DOHH2 (cell line): ENCODE measurements around the gene PGBD5.

ENCODE experiments used
- H3F3A ChIP-seq: fragments of 200-600 bp; sonication (generic), shearing (Covaris generic); 2 replicates; pipeline ENCODE4 v1.6.0; 2016; ENCODE audit warnings: antibody characterized with exemption, mild to moderate bottlenecking; ENCODE audit not compliant: control insufficient read depth, insufficient read depth
- H3K27ac ChIP-seq: fragments of 200-600 bp; sonication (generic); 2 replicates; pipeline ENCODE4 v1.5.1; 2014; ENCODE audit warnings: low read depth, mild to moderate bottlenecking, low read length, moderate library complexity
- H3K27me3 ChIP-seq: fragments of 200-600 bp; sonication (generic); 2 replicates; pipeline ENCODE4 v1.6.1; 2014; ENCODE audit warnings: mild to moderate bottlenecking, low read length, mixed read lengths; ENCODE audit not compliant: control insufficient read depth
- H3K36me3 ChIP-seq: fragments of 200-600 bp; sonication (generic); 2 replicates; pipeline ENCODE4 v1.6.1; 2014; ENCODE audit warnings: mild to moderate bottlenecking, low read length, moderate library complexity, mixed read lengths; ENCODE audit not compliant: control insufficient read depth
- H3K4me1 ChIP-seq: fragments of 200-600 bp; sonication (generic); 2 replicates; pipeline ENCODE4 v1.6.1; 2014; ENCODE audit warnings: mild to moderate bottlenecking, low read length, mixed read lengths; ENCODE audit not compliant: control insufficient read depth
- H3K4me2 ChIP-seq: fragments of 200-600 bp; sonication (generic); 2 replicates; pipeline ENCODE4 v1.6.0; 2014; ENCODE audit warnings: mild to moderate bottlenecking, low read length, moderate library complexity
- H3K4me3 ChIP-seq: fragments of 200-600 bp; sonication (generic); 2 replicates; pipeline ENCODE4 v1.5.1; 2014; ENCODE audit warnings: mild to moderate bottlenecking, low read length, mixed read lengths
- H3K79me2 ChIP-seq: fragments of 200-600 bp; sonication (generic); 2 replicates; pipeline ENCODE4 v1.6.1; 2014; ENCODE audit warnings: mild to moderate bottlenecking, low read length, mixed read lengths; ENCODE audit not compliant: control insufficient read depth
- H3K9me2 ChIP-seq: fragments of 200-600 bp; sonication (generic); replicated peaks from 2 replicates; pipeline ENCODE4 v1.6.1; 2014; ENCODE audit warnings: mild to moderate bottlenecking, low read length, mixed read lengths; ENCODE audit not compliant: control insufficient read depth
- H3K9me3 ChIP-seq: fragments of 200-600 bp; sonication (generic); 2 replicates; pipeline ENCODE4 v1.6.1; 2014; ENCODE audit warnings: antibody characterized with exemption, low read length, mixed read lengths; ENCODE audit not compliant: control insufficient read depth, insufficient read depth
- H4K20me1 ChIP-seq: fragments of 200-600 bp; sonication (generic); 2 replicates; pipeline ENCODE4 v1.6.0; 2014; ENCODE audit warnings: low read depth, mild to moderate bottlenecking, antibody characterized with exemption, low read length, moderate library complexity; ENCODE audit not compliant: control insufficient read depth, insufficient read depth
- CTCF ChIP-seq: fragments of 200-600 bp; sonication (generic); IDR thresholded peaks from one replicate; pipeline ENCODE4 v1.5.1; 2014; ENCODE audit warnings: antibody characterized with exemption, mild to moderate bottlenecking, low read depth, low read length; ENCODE audit not compliant: poor library complexity, severe bottlenecking
- EZH2phosphoT487 ChIP-seq: fragments of 200-600 bp; sonication (generic); IDR thresholded peaks from 2 replicates; pipeline ENCODE4 v1.6.1; 2017; ENCODE audit warnings: borderline replicate concordance, mild to moderate bottlenecking, antibody characterized with exemption, low read length, moderate library complexity, mixed read lengths

The PGBD5 gene

GRCh38 chr1:230280906-230281413, 145.2 kb downstream of the PGBD5 start:
- H3F3A ChIP-seq, result peaks cover 6% of the 10 kb centered on the region; the same call in 1 of the 2 replicates

GRCh38 chr1:230280054-230280795, 145.9 kb downstream of the PGBD5 start:
- Histone ChIP-seq H3K9me3 (no peaks in the 10 kb centered on the region), H3K9me2 (no peaks in the 10 kb centered on the region), H3K4me3 (no peak overlapping the region), H3K36me3 (peaks cover 41% of the 10 kb centered on the region), H3K4me2 (no peak overlapping the region), H3F3A (peaks cover 9% of the 10 kb centered on the region), H3K27ac (no peak overlapping the region), H3K4me1 (peaks cover 71% of the 10 kb centered on the region), H3K27me3 (no peaks in the 10 kb centered on the region), H4K20me1 (no peaks in the 10 kb centered on the region), H3K79me2 (no peaks in the 10 kb centered on the region)
- TF ChIP-seq CTCF, result no peak
- TF ChIP-seq EZH2phosphoT487, result no peak

More at GRCh38 chr1:230280906-230281413, 145.2 kb downstream of the PGBD5 start:
- TF ChIP-seq EZH2phosphoT487 (no peak), CTCF (no peak)
- no peak overlapping the region for H3K4me3 ChIP-seq
- H3K4me1 ChIP-seq, result peaks cover 70% of the 10 kb centered on the region
- H3K9me2 ChIP-seq, result no peaks in the 10 kb centered on the region
- H3K27me3 ChIP-seq, result no peaks in the 10 kb centered on the region
- no peaks in the 10 kb centered on the region for H4K20me1 ChIP-seq
- H3K9me3 ChIP-seq, result no peaks in the 10 kb centered on the region
- H3K36me3 ChIP-seq, result peaks cover 35% of the 10 kb centered on the region
- no peaks in the 10 kb centered on the region for H3K79me2 ChIP-seq
- no peak overlapping the region for H3K27ac ChIP-seq
- H3K4me2 ChIP-seq, result no peak overlapping the region

GRCh38 chr1:230279583-230279945, 146.6 kb downstream of the PGBD5 start:
- Histone ChIP-seq H3K9me3 (no peaks in the 10 kb centered on the region), H3K9me2 (no peaks in the 10 kb centered on the region), H3K79me2 (no peaks in the 10 kb centered on the region), H3K4me1 (peaks cover 71% of the 10 kb centered on the region), H3K27me3 (no peaks in the 10 kb centered on the region), H3K27ac (no peak overlapping the region), H4K20me1 (no peaks in the 10 kb centered on the region), H3K4me2 (no peak overlapping the region), H3K4me3 (no peak overlapping the region), H3K36me3 (peaks cover 47% of the 10 kb centered on the region), H3F3A (peaks cover 13% of the 10 kb centered on the region)
- TF ChIP-seq EZH2phosphoT487 (no peak), CTCF (no peak)
